Transverse colon (tissue), 3 donors: ENCODE measurements around the gene CAPN5.

Experiments
- EP300 ChIP-seq: sonication (generic); formaldehyde crosslinking; IDR thresholded peaks from one replicate; pipeline ENCODE4 v1.6.1; 2017; ENCODE audit warnings: antibody characterized with exemption, low read depth
- POLR2A ChIP-seq: fragments of 450-650 bp; IDR thresholded peaks from one replicate; pipeline ENCODE4 v1.6.1; 2016; ENCODE audit warnings: antibody characterized with exemption, mild to moderate bottlenecking, moderate library complexity
- TF ChIP-seq, protein P1 (sequence below), 5 experiments: fragments of 200-600 bp in 3 of 5; fragments of 450-650 bp in 2 of 5; sonication (generic) in 3 of 5; IDR thresholded peaks; 1 replicate in 2 of 5; 2 replicates in 3 of 5; pipeline ENCODE4 v1.5.1; 2016 to 2017; ENCODE audit warnings: antibody characterized with exemption in 5 of 5, inconsistent platforms in 3 of 5, mild to moderate bottlenecking in 2 of 5, moderate library complexity in 1 of 5

DNA sequence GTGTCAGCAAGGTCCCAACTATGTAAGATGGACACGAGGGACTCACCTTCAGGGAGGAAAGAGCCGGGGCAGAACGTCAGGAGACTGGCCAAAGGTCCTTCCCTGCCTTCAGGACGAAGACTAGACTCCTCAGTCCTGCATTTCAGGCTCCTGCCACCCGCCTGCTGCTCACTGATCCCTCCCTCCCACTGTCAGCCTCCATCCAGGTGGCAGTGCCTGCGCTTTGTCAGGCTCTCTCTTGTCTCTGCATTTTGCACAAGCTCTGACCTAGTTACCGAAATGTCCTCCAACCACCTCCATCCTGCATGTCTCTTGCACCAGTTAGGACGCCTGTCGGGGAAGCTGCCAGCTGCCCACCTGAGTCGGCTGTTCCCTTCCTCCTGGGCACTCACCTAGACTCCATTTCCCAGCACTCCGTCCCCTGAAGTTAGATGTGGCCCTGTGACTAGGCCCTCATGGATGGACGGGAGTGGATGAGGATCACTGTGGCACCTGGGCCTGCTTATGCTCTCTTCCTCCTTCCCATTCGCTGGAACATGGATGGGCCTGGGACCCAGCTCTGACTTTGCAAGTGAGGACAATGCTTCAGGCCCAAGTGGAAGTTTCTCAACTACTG lies 24.6 kb upstream of the CAPN5 start:
- TF ChIP-seq POLR2A = no peak
- TF ChIP-seq, protein P1, sequence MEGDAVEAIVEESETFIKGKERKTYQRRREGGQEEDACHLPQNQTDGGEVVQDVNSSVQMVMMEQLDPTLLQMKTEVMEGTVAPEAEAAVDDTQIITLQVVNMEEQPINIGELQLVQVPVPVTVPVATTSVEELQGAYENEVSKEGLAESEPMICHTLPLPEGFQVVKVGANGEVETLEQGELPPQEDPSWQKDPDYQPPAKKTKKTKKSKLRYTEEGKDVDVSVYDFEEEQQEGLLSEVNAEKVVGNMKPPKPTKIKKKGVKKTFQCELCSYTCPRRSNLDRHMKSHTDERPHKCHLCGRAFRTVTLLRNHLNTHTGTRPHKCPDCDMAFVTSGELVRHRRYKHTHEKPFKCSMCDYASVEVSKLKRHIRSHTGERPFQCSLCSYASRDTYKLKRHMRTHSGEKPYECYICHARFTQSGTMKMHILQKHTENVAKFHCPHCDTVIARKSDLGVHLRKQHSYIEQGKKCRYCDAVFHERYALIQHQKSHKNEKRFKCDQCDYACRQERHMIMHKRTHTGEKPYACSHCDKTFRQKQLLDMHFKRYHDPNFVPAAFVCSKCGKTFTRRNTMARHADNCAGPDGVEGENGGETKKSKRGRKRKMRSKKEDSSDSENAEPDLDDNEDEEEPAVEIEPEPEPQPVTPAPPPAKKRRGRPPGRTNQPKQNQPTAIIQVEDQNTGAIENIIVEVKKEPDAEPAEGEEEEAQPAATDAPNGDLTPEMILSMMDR (IDR thresholded peaks at IDR 0.05) = no peak
- no peak for TF ChIP-seq EP300
